ENCODE measurements around the gene PTPN1.
"Not testable (repeated sequence)": the region's sequence is repeated elsewhere in the genome, so short reads cannot be mapped to it uniquely, and the experiment has no call there.

The PTPN1 gene

DNA sequence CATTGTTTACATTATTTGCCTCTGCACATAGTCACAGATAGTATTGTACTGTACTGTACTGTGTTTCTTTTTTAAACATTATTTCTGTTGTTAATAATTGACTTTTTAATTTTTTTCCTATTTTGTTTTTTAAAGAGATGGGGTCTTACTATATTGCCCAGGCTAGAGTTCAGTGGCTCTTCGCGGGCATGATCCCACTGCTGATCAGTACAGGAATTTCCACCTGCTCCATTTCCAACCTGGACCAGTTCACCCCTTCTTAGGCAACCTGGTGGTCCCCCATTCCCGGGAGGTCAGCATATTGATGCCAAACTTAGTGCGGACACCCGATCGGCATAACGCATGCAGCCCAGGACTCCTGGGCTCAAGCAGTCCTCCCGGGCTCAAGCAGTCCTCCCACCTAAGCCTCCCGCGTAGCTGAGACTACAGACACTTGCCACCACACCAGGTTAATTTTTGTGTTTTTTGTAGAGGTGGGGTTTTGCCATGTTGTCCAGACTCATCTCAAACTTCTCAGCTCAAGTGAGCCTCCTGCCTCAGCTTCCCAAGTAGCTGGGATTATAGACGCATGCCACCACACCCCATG lies 47.5 kb downstream of the PTPN1 start:
- DNase-seq (ENCODE audit: low read depth) = no peak

DNA sequence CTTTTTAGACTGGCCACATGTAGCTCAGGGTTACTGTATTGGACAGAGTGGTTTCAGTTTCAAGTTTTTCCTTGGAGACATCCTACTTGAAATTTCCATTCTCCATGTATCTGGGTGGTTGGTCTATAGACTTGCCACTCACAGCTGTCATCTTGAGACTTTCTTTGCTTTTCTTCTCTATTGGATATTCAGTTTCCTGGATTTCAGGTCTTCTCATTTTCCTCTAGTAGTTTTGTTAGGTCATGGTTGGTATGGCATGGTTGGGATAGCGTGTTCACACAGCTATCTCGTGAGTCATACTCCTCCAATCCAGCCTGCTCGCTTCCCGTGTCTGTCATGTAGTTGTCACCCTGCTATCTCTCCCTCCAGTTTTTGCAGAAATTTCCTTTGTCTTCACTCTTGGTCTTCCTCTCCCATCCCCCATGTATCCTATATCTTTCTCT lies 48.3 kb downstream of the PTPN1 start:
- peak; percentile 84 for DNase-seq (ENCODE audit: low read depth)

DNA sequence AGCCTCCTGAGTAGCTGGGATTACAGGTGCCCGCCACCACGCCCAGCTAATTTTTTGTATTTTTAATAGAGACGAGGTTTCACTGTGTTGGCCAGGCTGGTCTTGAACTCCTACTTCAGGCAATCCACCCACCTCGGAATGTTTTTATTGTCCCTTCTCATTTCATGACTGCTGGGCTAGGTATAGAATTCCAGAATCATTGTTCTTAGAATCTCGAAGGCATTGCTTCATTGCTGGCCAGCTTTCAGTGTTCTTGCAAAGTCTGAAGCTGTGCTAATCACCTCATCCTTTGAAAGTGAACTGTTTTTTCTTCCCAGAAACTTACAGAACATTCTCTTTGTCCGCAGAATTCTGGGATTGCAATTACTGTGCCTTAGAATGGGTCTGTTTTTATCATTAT lies 49.0 kb downstream of the PTPN1 start:
- no peak for DNase-seq (ENCODE audit: low read depth)

DNA sequence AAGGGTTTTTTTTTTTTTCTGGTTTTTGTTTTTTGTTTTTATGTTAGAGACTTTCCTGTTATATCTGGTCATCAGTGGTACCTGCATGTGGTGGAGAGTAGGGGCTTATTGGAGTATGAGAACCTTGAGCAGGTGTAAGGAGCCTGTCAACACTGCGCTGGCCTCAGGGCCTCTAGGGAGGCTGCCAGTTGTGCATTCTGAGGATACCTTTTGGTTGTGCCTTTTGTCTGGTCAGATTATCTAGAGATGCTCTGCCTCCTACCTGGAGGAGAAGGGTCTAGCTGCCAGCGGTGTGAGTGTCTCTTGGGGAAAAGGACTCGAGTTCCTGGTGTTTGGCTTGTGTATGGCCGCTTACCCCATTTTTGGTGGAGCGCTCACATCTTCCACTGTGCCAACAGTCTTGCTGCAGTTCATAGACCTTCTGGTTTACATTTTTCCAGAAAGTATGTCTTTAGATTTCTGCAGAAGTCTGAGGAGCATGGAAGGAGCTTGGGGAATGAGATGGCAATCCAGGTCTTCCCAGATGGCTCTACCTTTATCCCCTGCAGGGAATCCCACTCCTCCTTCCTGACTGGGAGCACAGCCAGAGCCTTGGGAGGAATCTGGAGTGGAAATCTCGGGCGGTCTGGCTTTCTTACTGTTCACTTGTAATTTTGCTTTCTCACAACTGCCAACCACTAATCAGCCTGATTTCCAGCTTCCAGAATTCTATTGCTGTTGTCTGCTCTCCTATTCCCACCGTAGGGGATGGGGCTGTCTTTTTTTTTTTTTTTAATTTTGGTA lies 49.9 kb downstream of the PTPN1 start:
- DNase-seq (ENCODE audit: low read depth) = no peak

DNA sequence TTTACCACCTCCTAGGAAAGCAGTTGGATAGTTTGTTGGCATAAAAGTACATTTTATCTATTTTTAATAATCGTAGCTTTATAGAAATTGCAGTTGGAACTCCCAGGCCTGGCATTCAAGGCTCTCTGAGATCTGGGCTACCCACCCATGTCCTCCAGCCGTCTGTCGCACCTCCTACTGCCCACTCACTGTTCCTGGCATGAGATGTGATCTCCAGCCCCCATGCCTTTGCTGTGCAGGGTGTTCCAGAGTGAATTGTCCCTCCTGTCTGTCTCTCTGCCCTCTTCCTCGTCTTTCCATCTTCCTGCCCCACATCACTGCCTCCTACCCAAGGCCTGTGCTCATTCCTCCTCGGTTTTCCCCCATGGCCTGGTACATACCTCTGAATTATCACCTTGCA lies 50.7 kb downstream of the PTPN1 start:
- DNase-seq (ENCODE audit: low read depth) = no peak

DNA sequence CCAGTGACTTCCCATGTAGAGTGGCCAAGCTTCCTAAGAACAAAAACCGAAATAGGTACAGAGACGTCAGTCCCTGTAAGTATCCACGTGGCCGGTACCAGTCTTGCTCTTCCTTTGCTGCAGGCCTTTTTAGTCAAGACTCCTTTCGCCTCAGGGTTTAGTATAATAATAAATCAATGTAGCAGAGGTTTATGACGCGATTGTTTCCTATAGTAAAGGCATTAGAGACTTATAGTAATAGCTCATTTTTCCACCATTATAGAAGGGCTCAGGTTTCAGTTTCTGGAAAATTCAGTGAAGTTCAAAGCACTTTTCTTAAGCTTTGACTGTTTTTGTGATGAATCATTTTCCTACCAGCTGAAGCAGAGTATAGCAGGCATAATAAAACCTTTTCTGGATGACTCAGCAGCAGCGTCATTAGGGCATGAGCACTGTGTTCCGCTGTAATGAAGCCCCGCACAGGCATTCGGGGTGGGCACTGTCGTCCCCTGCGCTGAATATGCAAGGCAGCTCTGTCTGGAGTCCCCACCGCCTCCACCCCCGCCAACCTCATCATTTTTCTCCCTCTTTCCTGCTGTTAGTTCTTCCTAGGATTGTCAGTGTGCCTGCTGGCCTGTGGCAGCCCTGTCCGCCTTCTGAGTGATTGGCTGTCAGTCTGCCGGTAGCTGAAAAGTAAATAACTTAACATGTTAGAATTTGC lies 51.3 kb downstream of the PTPN1 start:
- peak; percentile 92 for DNase-seq (ENCODE audit: low read depth)

DNA sequence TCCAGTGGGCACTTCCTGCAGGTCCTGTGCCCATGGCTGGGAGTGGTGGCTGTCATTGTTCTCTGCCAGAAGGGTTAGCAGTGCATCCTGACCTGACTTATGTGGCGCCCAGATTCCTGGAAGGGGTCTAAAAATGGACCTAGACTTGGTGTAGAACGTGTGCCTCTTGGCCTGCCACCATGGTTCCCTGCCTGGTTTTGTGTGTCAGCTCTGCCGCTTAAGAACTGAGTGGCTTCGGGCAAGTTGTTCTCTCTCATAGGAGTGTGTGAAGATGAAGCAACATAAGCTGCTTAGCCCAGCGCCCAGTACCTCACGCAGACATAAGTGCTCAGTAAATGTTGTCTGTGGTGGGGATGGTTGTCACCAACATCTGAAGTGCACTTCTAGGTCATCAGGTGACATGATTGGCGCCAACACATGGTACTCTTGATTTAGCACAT lies 52.1 kb downstream of the PTPN1 start:
- DNase-seq (ENCODE audit: low read depth) = no peak

DNA sequence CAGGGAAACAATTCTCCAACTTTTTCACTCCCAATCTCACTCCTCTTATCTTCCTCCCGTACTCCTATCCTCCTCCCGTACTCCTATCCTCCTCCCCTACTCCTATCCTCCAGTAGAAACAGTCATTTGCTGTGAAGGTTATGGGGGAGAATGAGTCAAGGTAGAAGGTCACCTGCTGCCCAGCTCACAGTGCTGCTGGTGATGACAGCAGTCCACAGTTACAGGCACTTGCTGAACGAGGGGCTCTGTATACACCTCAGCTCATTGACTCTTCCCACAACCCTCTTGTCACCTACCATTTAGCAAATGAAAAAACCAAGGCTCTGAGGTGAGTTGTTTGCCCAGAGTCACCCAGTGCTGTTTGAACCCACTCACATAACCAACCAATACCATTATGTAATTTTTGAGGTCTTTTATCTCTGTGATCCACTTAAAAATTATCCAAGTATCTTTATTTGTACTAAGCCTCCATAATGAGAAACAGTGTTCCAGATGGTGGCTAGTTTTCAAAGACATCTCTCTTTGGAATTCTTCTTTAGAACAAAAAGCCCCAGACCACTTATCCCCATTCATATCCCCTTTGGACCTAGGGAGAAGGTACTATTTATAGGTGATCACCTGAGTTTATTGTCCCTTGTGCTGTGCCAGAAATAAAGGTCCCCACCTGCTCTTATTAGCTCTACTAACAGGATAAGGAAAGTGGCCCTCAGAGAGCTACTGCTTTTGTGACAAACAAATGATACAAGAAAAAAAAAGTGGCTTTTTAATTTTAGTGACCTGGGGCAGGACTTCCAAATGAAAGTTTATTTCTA lies 53.2 kb downstream of the PTPN1 start:
- DNase-seq (ENCODE audit: low read depth) = no peak

DNA sequence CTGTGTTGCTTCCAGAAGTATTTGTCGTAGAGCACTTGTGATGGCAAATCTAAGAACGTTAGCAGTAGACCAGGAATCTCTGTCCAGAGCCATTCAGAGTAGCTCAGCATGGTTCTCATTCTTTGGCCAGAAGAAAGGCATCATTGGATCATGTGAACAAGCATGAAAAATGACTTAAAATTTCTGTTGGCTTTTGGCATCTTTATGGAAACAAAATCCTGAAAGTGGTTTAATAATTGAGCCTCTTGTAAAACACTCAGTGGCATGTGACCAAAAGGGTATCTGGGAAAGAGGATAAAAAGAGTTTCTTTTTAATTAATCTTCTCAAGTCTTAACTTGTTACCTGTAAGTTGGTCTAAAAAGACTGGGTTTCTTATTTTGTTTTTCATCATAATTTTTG lies 55.2 kb downstream of the PTPN1 start:
- DNase-seq (ENCODE audit: low read depth) = no peak

DNA sequence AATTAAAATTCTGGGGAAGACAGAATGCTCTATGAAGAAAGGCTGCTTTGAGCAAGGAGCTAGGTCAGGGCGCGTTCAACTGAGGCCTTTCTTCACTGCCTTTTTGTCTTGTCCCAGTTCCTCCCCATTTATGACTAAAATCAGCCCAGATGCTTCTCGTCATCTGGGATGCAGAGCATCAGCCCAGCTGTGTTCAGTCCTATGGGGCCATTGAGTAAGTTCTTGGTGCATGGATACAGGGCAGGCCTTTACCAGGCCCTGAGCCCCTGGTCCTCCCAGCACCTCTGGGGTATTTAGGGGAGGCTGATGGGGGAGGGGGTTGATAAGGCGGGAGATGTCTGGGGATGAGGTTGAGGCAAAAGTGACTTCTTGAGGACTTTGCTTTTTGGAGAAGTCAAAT lies 55.7 kb downstream of the PTPN1 start:
- DNase-seq (ENCODE audit: low read depth) = no peak

DNA sequence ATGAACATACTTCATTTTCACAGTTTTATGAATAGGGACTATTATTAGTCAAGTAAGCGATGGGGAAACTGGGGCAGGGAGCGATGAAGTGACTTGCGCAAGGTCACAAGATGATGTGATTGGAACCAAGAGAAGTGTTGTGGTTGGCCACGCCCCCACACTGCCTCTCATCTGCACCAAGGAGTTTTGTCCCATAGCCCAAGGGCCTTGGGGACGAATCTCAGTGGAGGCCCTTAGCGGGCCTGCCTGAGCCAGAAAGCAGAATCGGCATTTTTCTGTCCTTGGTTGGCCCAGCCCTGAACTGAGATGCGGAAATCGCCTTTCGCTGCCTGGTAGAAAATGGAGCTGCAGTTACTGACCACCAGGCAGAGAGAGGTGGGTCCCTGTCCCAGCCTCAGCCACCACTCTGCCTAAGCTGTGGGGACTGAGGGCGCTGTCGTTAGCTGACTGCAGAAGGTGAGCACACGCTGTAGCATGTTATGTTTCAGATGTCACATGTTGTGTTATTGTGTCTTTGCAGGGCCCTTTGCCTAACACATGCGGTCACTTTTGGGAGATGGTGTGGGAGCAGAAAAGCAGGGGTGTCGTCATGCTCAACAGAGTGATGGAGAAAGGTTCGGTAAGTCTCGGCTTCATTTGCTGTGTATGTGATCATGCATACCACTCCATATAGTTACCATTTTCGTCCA lies 57.8 kb downstream of the PTPN1 start:
- DNase-seq (ENCODE audit: low read depth) = no peak

DNA sequence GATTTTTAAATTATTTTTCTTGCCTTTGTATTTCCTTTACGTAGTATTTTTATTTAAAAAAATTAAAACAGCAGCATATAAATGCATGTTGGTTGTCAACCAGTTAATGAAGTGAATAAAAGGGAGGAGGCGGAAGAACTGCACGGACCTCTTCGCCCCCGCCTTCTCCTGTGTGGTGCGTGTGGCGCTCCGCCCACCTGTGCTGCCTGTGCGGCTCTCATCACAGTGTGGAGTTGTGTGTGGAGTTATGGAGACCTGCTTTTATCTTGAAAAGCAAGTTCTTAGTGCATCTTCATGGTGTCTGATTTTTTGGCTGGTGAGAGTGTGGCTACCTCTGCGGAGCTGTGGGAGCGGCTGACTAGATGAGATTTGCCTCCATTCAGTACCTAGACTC lies 58.4 kb downstream of the PTPN1 start:
- DNase-seq (ENCODE audit: low read depth) = no peak

DNA sequence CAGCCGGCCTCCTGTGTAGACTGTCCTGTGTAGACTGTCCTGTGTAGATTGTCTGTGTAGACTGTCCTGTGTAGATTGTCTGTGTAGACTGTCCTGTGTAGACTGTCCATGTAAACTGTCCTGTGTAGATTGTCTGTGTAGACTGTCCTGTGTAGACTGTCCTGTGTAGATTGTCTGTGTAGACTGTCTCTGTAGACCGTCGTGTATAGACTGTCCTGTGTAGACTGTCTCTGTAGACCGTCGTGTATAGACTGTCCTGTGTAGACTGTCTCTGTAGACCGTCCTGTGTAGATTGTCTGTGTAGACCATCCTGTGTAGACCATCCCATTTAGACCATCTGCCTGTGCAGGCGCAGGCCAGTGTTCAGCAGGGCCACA lies 59.3 kb downstream of the PTPN1 start:
- not testable (repeated sequence) for DNase-seq (ENCODE audit: low read depth)

DNA sequence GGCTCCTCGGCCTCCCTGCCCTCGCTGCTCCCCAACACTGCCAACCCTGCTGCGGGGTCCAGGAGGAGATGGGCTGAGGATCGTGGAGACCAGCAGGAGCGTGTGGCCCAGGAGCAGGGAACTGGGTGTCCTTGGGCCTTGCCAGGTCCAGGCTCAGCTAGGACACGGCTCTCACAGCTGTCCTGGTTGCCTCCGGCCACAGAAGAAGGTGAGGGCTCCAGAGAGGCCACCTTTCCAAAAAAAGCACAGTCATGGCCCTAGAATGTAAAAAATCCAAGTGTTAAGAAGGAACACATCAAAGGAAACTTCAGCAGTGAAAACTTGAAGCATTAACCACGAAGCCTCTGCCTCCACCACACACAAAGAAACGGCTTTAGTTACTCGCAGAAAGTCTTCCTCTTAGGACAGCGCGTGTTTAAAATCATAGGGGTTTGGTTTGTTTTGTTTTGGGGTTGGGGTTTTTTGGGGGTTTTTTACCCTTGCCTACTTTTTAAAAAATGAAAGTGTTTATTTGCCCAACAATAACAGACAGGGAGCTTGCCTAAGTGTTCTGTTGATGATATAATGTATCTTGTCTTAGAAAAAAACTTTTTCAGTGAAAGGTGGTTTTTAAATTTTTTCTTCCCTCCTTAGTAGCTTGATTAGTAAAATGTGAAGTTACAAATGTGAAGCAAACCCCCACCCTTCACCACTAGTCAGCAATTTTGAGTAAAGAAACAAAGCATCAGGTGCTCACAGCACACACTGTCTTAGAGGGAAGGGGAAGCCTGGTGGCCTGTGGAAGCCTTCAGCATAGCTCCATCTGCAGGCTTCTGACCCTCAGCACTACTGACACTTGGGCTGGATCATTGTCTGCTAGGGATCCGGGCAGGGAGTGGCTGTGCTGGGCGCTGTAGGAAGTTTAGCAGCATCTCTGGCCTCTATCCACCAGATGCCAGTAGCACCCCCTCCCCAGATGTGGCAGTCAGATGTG lies 60.0 kb downstream of the PTPN1 start:
- DNase-seq (ENCODE audit: low read depth) = no peak

DNA sequence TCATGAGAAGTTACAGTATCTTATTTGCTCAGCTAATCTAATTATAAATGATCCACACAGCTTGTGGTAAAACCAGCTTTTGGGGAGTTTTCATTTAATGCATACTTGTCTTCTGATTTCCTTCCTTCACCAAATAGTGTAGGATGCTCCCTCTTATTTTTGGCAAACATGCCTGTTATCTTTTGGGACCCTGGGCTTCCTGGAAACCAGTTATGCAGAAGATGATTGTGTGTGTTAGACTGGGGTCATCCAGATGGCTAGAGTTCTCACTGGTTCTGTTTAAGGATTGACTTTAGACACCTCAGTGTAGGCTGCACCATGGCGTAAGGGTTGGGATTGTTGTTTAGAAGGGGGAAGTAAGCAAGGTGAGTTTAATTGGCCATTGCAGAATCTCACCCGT lies 61.3 kb downstream of the PTPN1 start:
- DNase-seq (ENCODE audit: low read depth) = no peak

DNA sequence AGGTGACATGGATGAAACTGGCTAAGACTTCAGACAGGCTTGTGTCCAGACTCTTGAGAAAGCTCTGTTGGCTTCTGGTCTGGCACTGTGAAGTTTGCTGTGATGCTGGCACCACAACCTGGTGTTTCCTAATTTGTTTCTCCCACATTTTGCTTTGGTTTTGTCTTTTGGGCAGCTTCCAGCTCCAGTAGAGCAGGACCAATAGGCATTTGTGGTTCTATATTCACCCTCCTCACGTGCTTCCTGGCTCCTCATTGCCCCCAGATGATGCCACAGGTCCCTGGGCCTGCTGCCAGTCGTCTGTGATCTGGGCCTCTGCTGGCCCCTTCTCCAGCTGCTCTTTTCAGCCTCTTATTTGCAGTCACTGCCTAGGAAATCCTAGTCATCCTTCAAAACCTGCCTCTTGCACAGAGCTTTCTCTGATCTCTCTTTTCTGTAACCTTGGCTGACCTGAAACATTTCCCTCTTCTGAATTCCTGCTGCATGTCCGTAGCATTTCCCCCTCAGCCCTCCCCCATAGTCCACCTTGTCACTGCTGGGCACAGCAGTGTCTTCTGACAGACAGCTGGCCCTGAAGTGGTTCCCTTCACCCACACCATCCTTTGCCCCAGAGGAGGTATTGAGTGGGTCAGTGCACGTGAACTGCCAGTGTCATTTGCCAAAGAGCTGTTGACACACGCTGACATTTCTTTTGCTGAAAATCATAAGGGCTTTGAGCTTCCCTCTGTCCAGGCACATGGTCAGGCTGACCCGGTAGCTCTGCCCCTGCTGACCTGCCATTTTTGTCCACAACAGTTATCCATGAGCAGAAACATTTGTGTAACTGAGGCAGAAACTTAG lies 63.0 kb downstream of the PTPN1 start:
- peak; percentile 55 for DNase-seq (ENCODE audit: low read depth)

DNA sequence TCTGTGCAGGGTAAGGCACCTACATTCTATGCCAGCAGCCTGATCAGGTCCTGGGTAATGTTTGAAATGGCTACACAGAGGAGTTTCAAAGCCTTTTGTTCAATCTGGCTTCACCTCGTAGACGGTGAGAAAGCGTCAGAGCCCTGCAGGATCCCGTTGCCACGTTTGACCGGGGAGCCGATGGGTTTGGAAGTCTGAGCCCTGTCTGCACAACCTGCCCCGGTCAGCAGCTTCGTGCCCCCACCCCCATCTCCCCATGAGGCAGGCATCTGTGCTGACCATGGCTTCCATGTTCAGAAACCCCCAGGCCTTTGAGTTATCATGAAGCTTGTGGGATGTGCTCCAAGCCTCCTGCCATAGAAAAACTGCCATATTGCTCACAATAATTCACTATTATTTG lies 63.9 kb downstream of the PTPN1 start:
- DNase-seq (ENCODE audit: low read depth) = no peak

DNA sequence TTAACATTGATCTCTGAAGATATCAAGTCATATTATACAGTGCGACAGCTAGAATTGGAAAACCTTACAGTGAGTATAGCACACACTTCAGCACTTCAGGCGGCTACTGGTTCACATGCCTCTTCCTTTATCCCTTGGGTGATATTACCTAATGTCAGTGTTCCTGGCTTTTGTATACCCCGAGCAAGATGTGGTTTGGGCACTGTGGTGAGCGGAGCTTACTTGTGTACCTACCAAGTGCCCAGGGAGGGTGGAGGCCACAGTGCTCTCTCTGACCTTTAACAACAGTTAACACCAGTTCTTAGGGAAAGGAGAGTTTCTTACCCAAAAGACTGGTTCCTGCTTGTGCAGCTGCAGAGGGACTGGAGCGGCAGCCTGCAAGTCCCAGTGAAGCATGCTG lies 64.4 kb downstream of the PTPN1 start:
- no peak for DNase-seq (ENCODE audit: low read depth)

DNA sequence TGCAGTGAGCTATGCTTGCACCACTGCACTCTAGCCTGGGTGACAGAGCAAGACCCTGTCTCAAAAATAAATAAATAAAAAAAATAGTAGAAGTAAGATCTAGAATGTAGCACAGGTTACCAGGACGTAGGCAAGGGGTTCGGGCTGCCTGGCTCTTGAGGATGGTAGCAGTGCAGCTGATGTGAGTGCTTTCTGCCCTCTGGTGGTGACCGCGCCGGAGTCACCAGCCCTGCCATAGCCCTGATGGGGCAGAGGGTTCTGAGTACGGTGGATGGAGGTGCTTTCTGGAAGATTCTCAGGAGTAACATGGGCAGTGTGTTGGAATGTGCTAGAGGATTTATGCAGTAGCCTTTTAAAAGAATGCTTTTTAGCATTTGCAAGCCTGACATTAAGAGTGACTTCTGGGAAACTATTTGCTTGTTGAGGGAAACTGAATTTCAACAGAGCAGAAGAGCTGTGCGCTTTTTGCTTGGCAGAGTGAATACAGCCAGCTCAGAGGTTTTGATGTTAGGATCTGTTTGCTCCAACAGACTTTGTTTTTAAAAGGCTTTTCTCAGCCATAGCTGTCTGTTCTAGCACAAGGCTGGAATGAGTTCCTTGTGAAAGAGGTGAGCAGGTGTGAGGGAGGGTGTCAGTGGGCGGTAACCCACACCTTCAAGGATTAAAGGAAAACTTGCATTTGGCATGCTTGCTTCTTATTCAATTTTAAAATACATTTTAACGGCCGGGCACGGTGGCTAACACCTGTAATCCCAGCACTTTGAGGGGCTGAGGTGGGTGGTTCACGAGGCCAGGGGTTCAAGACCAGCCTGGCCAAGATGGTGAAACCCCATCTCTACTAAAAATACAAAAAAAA lies 65.9 kb downstream of the PTPN1 start:
- no peak for DNase-seq (ENCODE audit: low read depth)
